Activated CD4-positive, alpha-beta T cell treated with anti-CD3 and anti-CD28 coated beads for 36 hours (primary cell): Measurements from ENCODE around the gene AEN. TPM values are rescaled to one million over a fixed set of nuclear protein-coding genes. Genes with fewer than 3 reads are reported as not detected.

Experiments used
- ATAC-seq: fragments of 200-7000 bp; cut with Tn5 transposase; one replicate; pipeline ENCODE4 v1.10.0; 2021; ENCODE audit warnings: mild to moderate bottlenecking, moderate library complexity
- CTCF ChIA-PET: fragments of 350-600 bp; sonication (Branson Sonifier 250); formaldehyde crosslinking; loops from one replicate; lab custom pipeline; 2021; ENCODE audit warnings: antibody characterized with exemption; lab: Charles Lee
- POLR2A ChIA-PET: fragments of 350-600 bp; sonication (Branson Sonifier 250); formaldehyde crosslinking; loops from one replicate; lab custom pipeline; 2021; ENCODE audit warnings: antibody characterized with exemption, inconsistent platforms; lab: Charles Lee
- DNase-seq: peaks from one replicate; pipeline ENCODE4 v3.0.0-alpha.2; 2020
- H3K27ac Mint-ChIP-seq: one replicate; pipeline ENCODE4 v1.8.0; 2021; ENCODE audit warnings: mixed read lengths
- H3K27me3 Mint-ChIP-seq: one replicate; pipeline ENCODE4 v1.8.0; 2021; ENCODE audit warnings: mixed read lengths
- H3K36me3 Mint-ChIP-seq: one replicate; pipeline ENCODE4 v1.8.0; 2021; ENCODE audit warnings: low read depth, mixed read lengths
- H3K4me1 Mint-ChIP-seq: one replicate; pipeline ENCODE4 v1.8.0; 2021; ENCODE audit warnings: mixed read lengths
- H3K4me3 Mint-ChIP-seq: one replicate; pipeline ENCODE4 v1.8.0; 2021; ENCODE audit warnings: mild to moderate bottlenecking, moderate library complexity, mixed read lengths
- H3K9me3 Mint-ChIP-seq: one replicate; pipeline ENCODE4 v1.8.0; 2021; ENCODE audit warnings: low read depth, mixed read lengths
- intact Hi-C, 2 experiments: fragments of 100-400 bp; cut with DNase I in 1 of 2; cut with micrococcal nuclease in 1 of 2; formaldehyde crosslinking; loops; one replicate each; pipeline versions ENCODE4 v1.14.2 to v1.15.1; 2022 to 2024; cut with DNase I, micrococcal nuclease
- total RNA-seq, 2 experiments: library from RNA; stranded (reverse); gene quantifications; one replicate each; pipeline ENCODE4 v1.2.3, GENCODE V29; 2021

Gene AEN
- total RNA-seq, 2 experiments from 2014 or later: 42.8 to 52.9 TPM

DNA sequence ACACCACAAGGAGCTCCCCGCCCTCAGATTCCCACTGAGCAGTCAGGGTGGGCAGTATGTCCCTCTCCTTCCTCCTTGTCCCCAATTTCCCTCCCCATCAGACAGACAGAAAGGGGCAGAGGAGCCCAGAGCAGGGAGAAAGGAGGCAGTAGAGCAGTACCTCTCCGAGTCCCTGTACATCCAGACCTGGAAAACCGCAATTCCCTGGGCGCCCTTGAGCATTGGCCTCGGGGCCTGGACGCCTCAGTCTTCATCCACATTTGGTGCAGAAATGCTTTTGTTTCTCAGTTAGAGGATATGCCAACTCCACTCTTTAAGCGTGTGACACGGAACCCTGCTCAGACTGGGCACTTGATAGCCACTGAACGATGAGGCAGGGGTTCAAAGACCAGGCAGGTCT, 23.6 kb downstream of the AEN start:
- peaks cover 49% of the 10 kb centered on the region for H3K36me3 Mint-ChIP-seq

DNA sequence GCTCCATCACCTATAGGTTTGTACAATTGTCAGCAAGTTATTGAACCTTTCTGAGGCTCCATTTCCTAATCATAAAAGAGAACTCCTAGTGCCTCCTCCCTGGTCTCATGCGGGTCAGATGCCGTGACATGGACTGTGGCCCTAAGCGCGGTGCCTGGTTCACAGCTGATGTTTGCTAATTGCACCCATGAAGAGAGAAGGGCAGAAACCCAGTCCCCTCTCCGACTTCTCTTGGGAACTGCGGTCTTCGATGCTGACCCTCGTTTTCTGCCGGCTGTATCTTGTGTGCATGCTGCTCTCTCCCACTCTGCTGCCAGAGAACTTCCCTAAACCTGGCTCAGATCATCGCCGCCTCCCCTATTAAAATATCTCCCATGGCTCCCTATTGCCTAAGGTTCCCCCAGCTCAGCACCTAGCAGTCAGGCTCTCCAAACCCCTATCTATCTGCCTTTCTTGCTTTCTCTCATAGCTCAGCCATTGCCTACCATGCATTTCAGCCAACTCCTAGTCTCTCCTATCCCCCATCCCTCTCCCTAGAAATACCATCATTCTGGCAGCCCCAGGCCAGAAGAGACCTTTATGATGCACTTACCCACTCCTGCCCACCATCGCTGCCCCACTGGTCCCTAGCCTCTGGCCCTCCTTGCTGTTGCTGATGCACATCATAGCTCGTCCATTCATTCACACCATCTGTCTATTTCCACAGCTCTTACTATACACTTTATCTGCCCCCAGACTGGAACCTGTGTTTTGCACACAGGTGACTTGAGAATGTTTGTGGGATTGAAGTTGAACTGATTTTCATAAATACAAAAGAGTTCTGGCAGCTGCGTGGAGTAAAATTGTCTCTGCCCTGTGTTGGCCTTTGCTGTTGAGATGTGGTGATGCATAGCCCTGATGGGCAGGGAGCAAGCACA, 24.3 kb downstream of the AEN start:
- H3K4me1 Mint-ChIP-seq: peaks cover 79% of the 10 kb centered on the region
- H3K27me3 Mint-ChIP-seq: no peaks in the 10 kb centered on the region
- POLR2A ChIA-PET: no interaction called here
- H3K9me3 Mint-ChIP-seq: no peaks in the 10 kb centered on the region
- no peak overlapping the region for H3K4me3 Mint-ChIP-seq
- CTCF ChIA-PET: interaction anchor here (0.6 to 1.8 kb wide), 2 partner anchors 10 to 1477 kb away, joined by 3 to 4 read pairs; no protein-coding TSS in a partner anchor
- peaks cover 43% of the 10 kb centered on the region for H3K36me3 Mint-ChIP-seq
- DNase-seq: no peak
- intact Hi-C loops: no loop called here
- ATAC-seq: no peak
- H3K27ac Mint-ChIP-seq: peak overlapping the region; percentile 4

More for the DNA sequence above, 23.6 kb downstream of the AEN start:
- Mint-ChIP-seq H3K27me3 (no peaks in the 10 kb centered on the region), H3K4me3 (no peak overlapping the region), H3K27ac (no peak overlapping the region), H3K9me3 (no peaks in the 10 kb centered on the region), H3K4me1 (peaks cover 79% of the 10 kb centered on the region)
- ChIA-PET CTCF (interaction anchor here (0.6 kb wide), 1 partner anchor 1476 kb away, joined by 3 read pairs; no protein-coding TSS in a partner anchor), POLR2A (no interaction called here)
- intact Hi-C loops: no loop called here
- DNase-seq (peak; percentile 3), ATAC-seq (no peak)

- Mint-ChIP-seq H3K4me1 (peaks cover 79% of the 10 kb centered on the region), H3K27me3 (no peaks in the 10 kb centered on the region), H3K4me3 (no peak overlapping the region), H3K36me3 (peaks cover 43% of the 10 kb centered on the region), H3K27ac (peak overlapping the region; percentile 4), H3K9me3 (no peaks in the 10 kb centered on the region)
- intact Hi-C loops: no loop called here
- POLR2A ChIA-PET: no interaction called here
- CTCF ChIA-PET: interaction anchor here (1.8 kb wide), 1 partner anchor 11 kb away, joined by 4 read pairs; no protein-coding TSS in a partner anchor
- DNase-seq (no peak), ATAC-seq (no peak)
Measured at GRCh38 chr15:88646088-88646405, 24.9 kb downstream of the AEN start.

DNA sequence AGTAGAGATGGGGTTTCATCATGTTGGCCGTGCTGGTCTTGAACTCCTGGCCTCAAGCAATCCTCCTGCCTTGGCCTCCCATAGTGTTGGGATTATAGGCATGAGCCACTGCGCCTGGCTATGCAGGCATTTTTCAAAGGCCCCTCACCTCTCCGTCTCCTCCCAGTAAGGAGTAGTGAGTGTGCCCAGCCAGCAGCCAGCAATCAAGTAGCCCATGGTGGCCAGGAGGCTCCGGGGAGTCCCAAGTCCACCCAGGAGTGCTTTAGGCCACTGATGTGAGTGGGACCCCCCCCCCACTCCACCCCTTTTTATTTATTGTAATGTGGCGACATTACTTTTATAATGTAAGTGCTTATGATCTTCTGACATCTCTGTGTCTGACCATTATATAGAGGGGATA, 25.8 kb downstream of the AEN start:
- DNase-seq (no peak), ATAC-seq (no peak)
- H3K4me1 Mint-ChIP-seq: peaks cover 82% of the 10 kb centered on the region
- H3K27ac Mint-ChIP-seq: peak overlapping the region; percentile 98
- intact Hi-C loops: no loop called here
- H3K27me3 Mint-ChIP-seq: no peaks in the 10 kb centered on the region
- no peak overlapping the region for H3K4me3 Mint-ChIP-seq
- CTCF ChIA-PET: interaction anchor here (0.9 to 1.8 kb wide), 2 partner anchors 8 to 12 kb away, joined by 4 read pairs; partner anchors contain the start of gene ISG20
- H3K9me3 Mint-ChIP-seq: no peaks in the 10 kb centered on the region
- POLR2A ChIA-PET: no interaction called here
- H3K36me3 Mint-ChIP-seq: peaks cover 50% of the 10 kb centered on the region

DNA sequence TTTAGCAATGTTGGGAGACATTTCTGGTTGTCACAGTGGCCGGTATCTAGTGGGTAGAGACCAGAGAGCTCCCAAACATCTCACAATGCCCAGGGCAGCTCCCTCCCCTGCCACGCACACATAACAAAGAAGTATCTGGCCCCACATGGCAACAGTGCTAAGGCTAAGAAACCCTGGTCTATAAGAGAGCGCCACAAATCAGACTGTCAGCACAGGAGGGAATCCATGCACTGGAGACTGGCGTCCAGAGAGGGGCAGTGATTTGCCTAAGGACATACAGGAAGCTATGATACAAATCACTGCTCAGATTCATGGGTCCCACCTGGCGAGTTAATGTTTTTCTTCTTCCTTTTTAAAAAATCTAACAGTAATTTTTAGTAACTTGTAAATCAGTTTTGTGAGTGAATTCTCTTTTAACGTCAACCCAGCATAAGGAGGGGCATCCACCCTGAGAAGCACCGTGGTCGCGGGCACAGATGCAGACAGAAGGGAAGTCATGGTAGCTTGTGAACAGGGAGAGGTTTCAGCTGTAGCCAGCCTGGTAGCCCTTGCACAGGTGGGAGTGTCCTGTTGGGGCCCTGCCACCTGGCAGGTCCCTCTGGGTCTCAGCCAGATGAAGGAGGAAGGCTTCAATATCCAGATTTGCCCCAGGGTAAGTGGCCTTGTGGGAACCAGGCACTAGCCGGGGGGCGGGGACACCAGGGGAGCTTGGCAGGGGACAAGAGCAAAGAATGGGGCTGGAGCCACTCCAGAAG, 26.4 kb downstream of the AEN start:
- Mint-ChIP-seq H3K27me3 (no peaks in the 10 kb centered on the region), H3K9me3 (no peaks in the 10 kb centered on the region), H3K4me3 (no peak overlapping the region), H3K27ac (peak overlapping the region; percentile 98), H3K36me3 (peaks cover 45% of the 10 kb centered on the region), H3K4me1 (peaks cover 79% of the 10 kb centered on the region)
- ATAC-seq (no peak), DNase-seq (peak; percentile 13)
- CTCF ChIA-PET: interaction anchor here (0.9 to 1.8 kb wide), 2 partner anchors 9 to 13 kb away, joined by 4 read pairs; partner anchors contain the start of gene ISG20
- POLR2A ChIA-PET: no interaction called here
- intact Hi-C loops: loop anchor here in 1 of 2 experiments (2.0 kb wide), 1 partner anchor 13 kb away; no protein-coding TSS in a partner anchor

DNA sequence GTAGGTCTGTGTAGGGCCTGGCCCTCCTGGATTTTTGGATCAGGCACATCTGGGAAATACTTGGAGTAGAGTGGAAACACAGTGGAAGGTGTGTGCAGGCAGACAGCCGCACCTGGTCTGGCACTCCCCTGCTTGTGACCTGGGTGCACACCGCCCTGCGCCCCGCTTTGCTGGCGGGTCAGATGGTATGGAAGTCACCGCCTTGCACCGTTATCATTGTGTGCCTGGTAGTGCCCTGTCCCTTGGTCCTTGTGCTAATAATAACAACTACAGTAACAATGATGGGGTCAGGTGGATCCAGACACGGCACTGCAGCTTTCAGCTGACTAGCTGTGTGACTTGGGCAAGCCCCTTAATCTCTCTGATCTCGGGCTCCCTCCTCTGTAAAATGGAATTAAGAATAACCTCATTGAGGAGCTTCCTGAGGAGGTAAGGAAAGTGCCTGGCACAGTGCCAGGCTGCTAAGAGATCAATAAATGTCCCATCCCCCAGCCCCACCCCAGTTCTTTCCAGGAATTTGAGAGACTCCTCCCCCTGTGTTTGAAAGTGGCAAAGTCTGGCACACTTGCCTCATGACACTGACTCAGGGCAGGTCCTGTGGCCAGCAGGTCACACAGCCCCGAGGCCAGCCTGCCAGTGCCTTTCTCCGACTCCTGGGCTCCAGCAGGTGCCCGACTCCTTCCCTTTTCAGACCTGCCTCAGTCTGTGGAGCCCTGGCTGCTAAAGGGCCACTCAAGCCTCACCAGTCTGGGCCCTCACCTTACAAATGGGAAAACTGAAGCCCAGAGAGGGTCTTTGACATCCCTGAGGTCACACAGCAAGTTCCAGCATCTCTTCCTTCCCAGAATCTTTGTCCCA, 27.4 kb downstream of the AEN start:
- peak; percentile 61 for DNase-seq
- peak overlapping the region; percentile 98 for H3K27ac Mint-ChIP-seq
- H3K4me1 Mint-ChIP-seq: peaks cover 80% of the 10 kb centered on the region
- ChIA-PET CTCF (interaction anchor here (0.8 to 1.4 kb wide), 4 partner anchors 10 to 24 kb away, joined by 3 to 7 read pairs (median 4); partner anchors contain the start of gene ISG20), POLR2A (interaction anchor here (1.5 kb wide), 1 partner anchor 10 kb away, joined by 9 read pairs; the partner anchor contains the start of gene ISG20)
- intact Hi-C loops: loop anchor here (1.0 to 2.0 kb wide), 2 partner anchors 14 to 25 kb away; no protein-coding TSS in a partner anchor
- H3K36me3 Mint-ChIP-seq: peaks cover 46% of the 10 kb centered on the region
- peak overlapping the region; percentile 58 for H3K4me3 Mint-ChIP-seq
- ATAC-seq: peak; percentile 54
- no peaks in the 10 kb centered on the region for H3K27me3 Mint-ChIP-seq
- no peaks in the 10 kb centered on the region for H3K9me3 Mint-ChIP-seq

- peaks cover 41% of the 10 kb centered on the region for H3K36me3 Mint-ChIP-seq
- H3K4me1 Mint-ChIP-seq: peaks cover 74% of the 10 kb centered on the region
- H3K27me3 Mint-ChIP-seq: no peaks in the 10 kb centered on the region
- ATAC-seq: peak; percentile 87
- CTCF ChIA-PET: interaction anchor here (0.6 to 1.4 kb wide), 5 partner anchors 9 to 168 kb away, joined by 3 to 7 read pairs (median 3); partner anchors contain the start of gene ISG20
- H3K27ac Mint-ChIP-seq: peak overlapping the region; percentile 98
- peak; percentile 92 for DNase-seq
- H3K4me3 Mint-ChIP-seq: peak overlapping the region; percentile 58
- POLR2A ChIA-PET: interaction anchor here (1.0 to 1.5 kb wide), 4 partner anchors 9 to 27 kb away, joined by 3 to 9 read pairs (median 6); partner anchors contain the start of gene ISG20
- intact Hi-C loops: loop anchor here (1.0 to 2.0 kb wide), 2 partner anchors 15 to 26 kb away; no protein-coding TSS in a partner anchor
- no peaks in the 10 kb centered on the region for H3K9me3 Mint-ChIP-seq
Measured at GRCh38 chr15:88649286-88649733, 28.2 kb downstream of the AEN start.

- peak; percentile 7 for DNase-seq
- no peak for ATAC-seq
- peaks cover 74% of the 10 kb centered on the region for H3K4me1 Mint-ChIP-seq
- no peaks in the 10 kb centered on the region for H3K27me3 Mint-ChIP-seq
- ChIA-PET POLR2A (interaction anchor here (1.0 to 1.5 kb wide), 4 partner anchors 9 to 28 kb away, joined by 3 to 9 read pairs (median 6); partner anchors contain the start of gene ISG20), CTCF (interaction anchor here (0.6 to 1.4 kb wide), 5 partner anchors 9 to 168 kb away, joined by 3 to 7 read pairs (median 3); partner anchors contain the start of gene ISG20)
- intact Hi-C loops: loop anchor here (1.0 to 2.0 kb wide), 2 partner anchors 15 to 27 kb away; no protein-coding TSS in a partner anchor
- no peaks in the 10 kb centered on the region for H3K9me3 Mint-ChIP-seq
- peaks cover 41% of the 10 kb centered on the region for H3K36me3 Mint-ChIP-seq
- peak overlapping the region; percentile 58 for H3K4me3 Mint-ChIP-seq
- H3K27ac Mint-ChIP-seq: peak overlapping the region; percentile 98
Measured at GRCh38 chr15:88649753-88650551, 28.8 kb downstream of the AEN start.

GRCh38 chr15:88650556-88650955, 29.4 kb downstream of the AEN start:
- H3K4me3 Mint-ChIP-seq: no peak overlapping the region
- ATAC-seq (no peak), DNase-seq (no peak)
- H3K27me3 Mint-ChIP-seq: no peaks in the 10 kb centered on the region
- ChIA-PET POLR2A (interaction anchor here (1.1 to 1.5 kb wide), 2 partner anchors 12 to 23 kb away, joined by 4 to 9 read pairs; partner anchors contain the start of gene ISG20), CTCF (no interaction called here)
- intact Hi-C loops: no loop called here
- H3K4me1 Mint-ChIP-seq: peaks cover 75% of the 10 kb centered on the region
- H3K36me3 Mint-ChIP-seq: peaks cover 40% of the 10 kb centered on the region
- H3K27ac Mint-ChIP-seq: peak overlapping the region; percentile 98
- H3K9me3 Mint-ChIP-seq: no peaks in the 10 kb centered on the region
